ENCODE results near the gene DEGS2. TPM values are rescaled to one million over a fixed set of nuclear protein-coding genes. Genes with fewer than 3 reads are reported as not detected.

DEGS2 gene
- total RNA-seq, 1 experiment from 2014 or later: 1.8 TPM

- TF ChIP-seq CTCF (IDR thresholded peaks at IDR 0.05 in 2 of 3, conservative IDR thresholded peaks at IDR 0.05 in 1 of 3; ENCODE audit: borderline replicate concordance in 1 of 3, insufficient read depth in 1 of 3, low read depth in 2 of 3, low read length in 2 of 3) (peak; percentile 69 to 83 (median 73)), EZH2phosphoT487 (IDR thresholded peaks at IDR 0.05; ENCODE audit: borderline replicate concordance) (no peak)
Measured at GRCh38 chr14:100192672-100193416, 33.4 kb upstream of the DEGS2 start (continued).

- TSS peak; percentile 87 for BruUV-seq (replicated peaks)
- peaks cover 11 to 25% of the 10 kb centered on the region in 2 experiments for H3K4me1 ChIP-seq (ENCODE audit: control insufficient read depth in 1 of 2, insufficient read depth in 2 of 2, low read length in 2 of 2)
Measured at GRCh38 chr14:100192250-100192671, 32.8 kb upstream of the DEGS2 start.

More at GRCh38 chr14:100192250-100192671, 32.8 kb upstream of the DEGS2 start:
- ChIA-PET POLR2A (interaction anchor here (0.8 to 1.6 kb wide), 4 partner anchors 11 to 209 kb away, joined by 3 to 7 read pairs (median 4); no protein-coding TSS in a partner anchor), RAD21 (ENCODE audit: low non-redundant PET in 1 of 2, low total read pairs in 2 of 2, uncharacterized antibody in 2 of 2, unreplicated experiment in 2 of 2) (interaction anchor here (0.7 to 1.0 kb wide), 2 partner anchors 119 to 120 kb away, joined by 3 read pairs; no protein-coding TSS in a partner anchor), CTCF (interaction anchor here (0.7 to 2.0 kb wide), 24 partner anchors 8 to 508 kb away, joined by 3 to 23 read pairs (median 4); partner anchors contain the start of genes CYP46A1 and DEGS2)
- intact Hi-C loops (cut with micrococcal nuclease): loop anchor here (2.0 kb wide), 3 partner anchors 83 to 135 kb away; no protein-coding TSS in a partner anchor
- Histone ChIP-seq H3K4me3 (replicated peaks in 1 of 2; ENCODE audit: low read depth in 1 of 2, low read length in 2 of 2) (peak overlapping the region; percentile 57 to 64), H3K9ac (ENCODE audit: low read length) (peak overlapping the region; percentile 87), H2AFZ (ENCODE audit: low read depth, low read length, poor library complexity, severe bottlenecking) (no peak overlapping the region), H3K27ac (ENCODE audit: low read depth, low read length) (peak overlapping the region; percentile 77), H3K4me2 (ENCODE audit: low read length) (peak overlapping the region; percentile 82), H3K36me3 (ENCODE audit: control insufficient read depth in 1 of 2, insufficient read depth in 2 of 2, low read length in 2 of 2) (no peaks in the 10 kb centered on the region), H4K20me1 (ENCODE audit: insufficient read depth) (no peaks in the 10 kb centered on the region), H3K9me3 (ENCODE audit: control insufficient read depth in 1 of 2, insufficient read depth in 1 of 2, low read depth in 1 of 2, low read length in 2 of 2) (no peaks in the 10 kb centered on the region), H3K9me2 (ENCODE audit: insufficient read depth) (no peaks in the 10 kb centered on the region), H3K79me2 (ENCODE audit: insufficient read depth, low read length) (no peaks in the 10 kb centered on the region), H3K27me3 (ENCODE audit: insufficient read depth, low read length) (no peaks in the 10 kb centered on the region)
- DNase-seq (ENCODE audit: low read depth, low spot score): no peak
- TF ChIP-seq EZH2phosphoT487 (IDR thresholded peaks at IDR 0.05; ENCODE audit: borderline replicate concordance) (no peak), ZNF274 (IDR thresholded peaks at IDR 0.05; ENCODE audit: low read depth, low read length) (no peak), ZFX (IDR thresholded peaks at IDR 0.05) (no peak), MAX (IDR thresholded peaks at IDR 0.05) (no peak), ELF1 (IDR thresholded peaks at IDR 0.05; ENCODE audit: borderline replicate concordance, low read depth) (no peak), SRF (IDR thresholded peaks at IDR 0.05; ENCODE audit: low read depth) (no peak), CTCF (IDR thresholded peaks at IDR 0.05 in 2 of 3, conservative IDR thresholded peaks at IDR 0.05 in 1 of 3; ENCODE audit: borderline replicate concordance in 1 of 3, insufficient read depth in 1 of 3, low read depth in 2 of 3, low read length in 2 of 3) (no peak), YY1 (IDR thresholded peaks at IDR 0.05; ENCODE audit: extremely low read depth, insufficient replicate concordance, low read depth, low read length) (no peak)
- ATAC-seq: no peak
